GM23338 (cell line): Measurements from ENCODE around the gene CDH20.

Experiments
- EZH2 ChIP-seq: fragments of 200-600 bp; sonication (generic); IDR thresholded peaks from one replicate; pipeline ENCODE4 v1.8.0; 2017; ENCODE audit warnings: antibody characterized with exemption, mild to moderate bottlenecking, low read depth; ENCODE audit not compliant: unreplicated experiment
- TF ChIP-seq, protein P1 (sequence below), 2 experiments: fragments of 200-600 bp in 1 of 2; sonication (generic) in 1 of 2; conservative IDR thresholded peaks; 2 replicates each; pipeline versions ENCODE4 v1.5.1 to v1.6.1; 2016 to 2017; ENCODE audit warnings: antibody characterized with exemption in 2 of 2, low read depth in 2 of 2, mild to moderate bottlenecking in 2 of 2, moderate library complexity in 1 of 2

DNA sequence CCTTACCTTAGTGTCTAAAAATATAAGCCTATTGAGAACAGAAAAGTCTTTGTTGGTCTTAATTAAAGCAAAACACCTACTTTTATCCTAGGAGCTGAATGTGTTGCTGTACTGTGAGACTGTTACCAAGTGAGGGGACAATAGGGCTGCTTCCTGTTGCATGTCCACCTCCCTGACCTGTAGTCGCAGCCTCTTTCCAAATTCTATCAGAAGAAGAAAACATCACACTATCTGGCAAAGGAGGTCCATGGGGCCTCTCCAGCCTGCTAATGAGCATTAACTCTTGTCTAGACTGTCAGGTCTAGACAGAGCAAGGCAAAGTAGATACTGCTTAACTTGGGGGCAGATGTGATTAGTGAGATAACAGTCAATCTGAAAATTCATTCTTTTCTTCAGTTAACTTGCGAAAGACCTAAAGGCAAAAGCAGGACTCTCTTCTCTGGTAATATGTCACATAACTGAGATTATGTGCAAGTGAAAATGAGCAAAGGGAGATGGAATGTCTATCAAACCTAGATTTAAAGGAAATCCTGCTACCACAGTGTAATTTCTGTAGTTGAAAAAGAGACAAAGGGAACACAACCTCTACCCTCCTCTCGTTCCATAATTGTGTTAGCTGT lies 66.9 kb downstream of the CDH20 start:
- no peak for TF ChIP-seq EZH2
- TF ChIP-seq, protein P1, sequence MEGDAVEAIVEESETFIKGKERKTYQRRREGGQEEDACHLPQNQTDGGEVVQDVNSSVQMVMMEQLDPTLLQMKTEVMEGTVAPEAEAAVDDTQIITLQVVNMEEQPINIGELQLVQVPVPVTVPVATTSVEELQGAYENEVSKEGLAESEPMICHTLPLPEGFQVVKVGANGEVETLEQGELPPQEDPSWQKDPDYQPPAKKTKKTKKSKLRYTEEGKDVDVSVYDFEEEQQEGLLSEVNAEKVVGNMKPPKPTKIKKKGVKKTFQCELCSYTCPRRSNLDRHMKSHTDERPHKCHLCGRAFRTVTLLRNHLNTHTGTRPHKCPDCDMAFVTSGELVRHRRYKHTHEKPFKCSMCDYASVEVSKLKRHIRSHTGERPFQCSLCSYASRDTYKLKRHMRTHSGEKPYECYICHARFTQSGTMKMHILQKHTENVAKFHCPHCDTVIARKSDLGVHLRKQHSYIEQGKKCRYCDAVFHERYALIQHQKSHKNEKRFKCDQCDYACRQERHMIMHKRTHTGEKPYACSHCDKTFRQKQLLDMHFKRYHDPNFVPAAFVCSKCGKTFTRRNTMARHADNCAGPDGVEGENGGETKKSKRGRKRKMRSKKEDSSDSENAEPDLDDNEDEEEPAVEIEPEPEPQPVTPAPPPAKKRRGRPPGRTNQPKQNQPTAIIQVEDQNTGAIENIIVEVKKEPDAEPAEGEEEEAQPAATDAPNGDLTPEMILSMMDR (conservative IDR thresholded peaks at IDR 0.05; ENCODE audit: low read depth in 2 of 2), result no peak
